WTC11 (cell line): ENCODE data around the gene FAF1.

Experiments used
- ELF4 ChIP-seq: sonication (generic); formaldehyde crosslinking; IDR thresholded peaks from 2 replicates; pipeline ENCODE4 v1.8.1; 2022; ENCODE audit warnings: low read depth, mild to moderate bottlenecking, moderate library complexity, missing genetic modification reagents
- HMGA2 ChIP-seq: fragments of 250-450 bp; sonication (Bioruptor Pico); IDR thresholded peaks from 2 replicates; pipeline ENCODE4 v1.4.0; 2021; ENCODE audit warnings: mild to moderate bottlenecking, moderate library complexity
- RORB ChIP-seq: fragments of 250-450 bp; sonication (Bioruptor Pico); IDR thresholded peaks from 2 replicates; pipeline ENCODE4 v1.9.0; 2021; ENCODE audit warnings: mild to moderate bottlenecking
- SMAD4 ChIP-seq: sonication (generic); formaldehyde crosslinking; IDR thresholded peaks from 2 replicates; pipeline ENCODE4 v1.8.0; 2022; ENCODE audit warnings: mild to moderate bottlenecking, missing genetic modification reagents
- ZNF317 ChIP-seq: sonication (generic); formaldehyde crosslinking; IDR thresholded peaks from 2 replicates; pipeline ENCODE4 v1.8.1; 2023; ENCODE audit warnings: low read depth, mild to moderate bottlenecking, moderate library complexity, missing genetic modification reagents, borderline replicate concordance
- TF ChIP-seq, protein P1 (sequence below): fragments of 250-450 bp; sonication (Bioruptor Pico); conservative IDR thresholded peaks from 2 replicates; pipeline ENCODE4 v1.9.0; 2021; ENCODE audit warnings: mild to moderate bottlenecking
- TF ChIP-seq, protein P2 (sequence below): sonication (generic); formaldehyde crosslinking; IDR thresholded peaks from 2 replicates; pipeline ENCODE4 v1.8.0; 2022; ENCODE audit warnings: mild to moderate bottlenecking, missing genetic modification reagents
- TF ChIP-seq, protein P3 (sequence below): fragments of 200-600 bp; IDR thresholded peaks from 2 replicates; pipeline ENCODE4 v1.8.0; 2022; ENCODE audit warnings: antibody characterized with exemption

DNA sequence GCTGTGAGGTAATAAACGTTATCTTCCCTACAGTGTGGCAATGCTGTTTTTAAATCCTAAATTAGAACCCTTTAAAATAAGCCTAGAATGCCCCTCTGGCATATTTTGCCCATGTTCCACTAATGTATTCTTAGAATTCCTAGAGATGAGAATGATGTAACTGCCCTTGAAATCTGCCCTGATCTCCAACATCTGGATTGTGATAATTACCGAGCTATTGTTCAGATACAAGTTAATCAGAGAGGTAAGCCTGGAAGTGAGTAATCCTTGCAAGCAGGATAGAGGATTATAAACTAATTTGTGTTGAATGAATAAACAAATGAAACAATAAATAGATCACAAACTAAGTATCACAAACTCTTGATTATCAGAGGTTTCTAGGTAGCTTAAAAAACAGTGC is 429.0 kb downstream of the FAF1 start:
- TF ChIP-seq, protein P1, sequence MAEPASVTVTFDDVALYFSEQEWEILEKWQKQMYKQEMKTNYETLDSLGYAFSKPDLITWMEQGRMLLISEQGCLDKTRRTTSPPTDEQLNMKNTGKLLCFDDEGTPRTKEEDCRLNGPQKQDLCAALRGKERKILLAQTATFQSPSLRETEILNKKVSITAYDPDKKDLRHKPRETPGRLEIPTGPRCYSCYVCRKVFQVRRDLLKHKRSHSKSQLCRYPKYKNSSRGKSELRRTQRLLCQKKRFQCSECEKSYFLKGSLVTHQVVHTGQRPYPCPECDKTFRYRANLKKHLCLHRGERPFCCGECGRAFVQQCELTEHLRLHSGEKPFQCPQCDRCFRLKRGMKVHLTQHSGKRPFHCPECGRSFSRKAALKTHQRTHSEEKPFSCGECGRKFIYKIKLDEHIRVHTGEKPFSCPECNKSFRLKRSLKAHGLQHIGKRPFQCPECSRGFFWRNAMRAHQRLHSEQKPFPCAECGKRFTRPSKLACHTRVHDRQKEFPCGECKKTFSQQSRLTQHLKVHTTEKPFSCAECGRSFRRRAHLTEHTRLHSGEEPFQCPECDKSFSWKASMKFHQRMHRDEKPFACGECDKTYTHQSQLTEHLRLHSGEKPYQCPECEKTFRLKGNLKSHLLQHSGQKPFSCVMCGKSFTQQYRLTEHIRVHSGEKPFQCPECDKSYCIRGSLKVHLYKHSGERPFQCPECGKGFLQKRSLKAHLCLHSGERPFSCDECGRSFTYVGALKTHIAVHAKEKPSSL (CRISPR knock-in tag), result no peak
- TF ChIP-seq, protein P2, sequence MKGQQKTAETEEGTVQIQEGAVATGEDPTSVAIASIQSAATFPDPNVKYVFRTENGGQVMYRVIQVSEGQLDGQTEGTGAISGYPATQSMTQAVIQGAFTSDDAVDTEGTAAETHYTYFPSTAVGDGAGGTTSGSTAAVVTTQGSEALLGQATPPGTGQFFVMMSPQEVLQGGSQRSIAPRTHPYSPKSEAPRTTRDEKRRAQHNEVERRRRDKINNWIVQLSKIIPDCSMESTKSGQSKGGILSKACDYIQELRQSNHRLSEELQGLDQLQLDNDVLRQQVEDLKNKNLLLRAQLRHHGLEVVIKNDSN (CRISPR knock-in tag), result no peak
- TF ChIP-seq, protein P3, sequence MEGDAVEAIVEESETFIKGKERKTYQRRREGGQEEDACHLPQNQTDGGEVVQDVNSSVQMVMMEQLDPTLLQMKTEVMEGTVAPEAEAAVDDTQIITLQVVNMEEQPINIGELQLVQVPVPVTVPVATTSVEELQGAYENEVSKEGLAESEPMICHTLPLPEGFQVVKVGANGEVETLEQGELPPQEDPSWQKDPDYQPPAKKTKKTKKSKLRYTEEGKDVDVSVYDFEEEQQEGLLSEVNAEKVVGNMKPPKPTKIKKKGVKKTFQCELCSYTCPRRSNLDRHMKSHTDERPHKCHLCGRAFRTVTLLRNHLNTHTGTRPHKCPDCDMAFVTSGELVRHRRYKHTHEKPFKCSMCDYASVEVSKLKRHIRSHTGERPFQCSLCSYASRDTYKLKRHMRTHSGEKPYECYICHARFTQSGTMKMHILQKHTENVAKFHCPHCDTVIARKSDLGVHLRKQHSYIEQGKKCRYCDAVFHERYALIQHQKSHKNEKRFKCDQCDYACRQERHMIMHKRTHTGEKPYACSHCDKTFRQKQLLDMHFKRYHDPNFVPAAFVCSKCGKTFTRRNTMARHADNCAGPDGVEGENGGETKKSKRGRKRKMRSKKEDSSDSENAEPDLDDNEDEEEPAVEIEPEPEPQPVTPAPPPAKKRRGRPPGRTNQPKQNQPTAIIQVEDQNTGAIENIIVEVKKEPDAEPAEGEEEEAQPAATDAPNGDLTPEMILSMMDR, result no peak
- TF ChIP-seq ZNF317 (no peak), ELF4 (CRISPR knock-in tag) (no peak), RORB (no peak), SMAD4 (no peak), HMGA2 (CRISPR knock-in tag) (no peak)
